PC-3 (cell line): Measurements from ENCODE around the gene NLRP3.

Experiments
- CTCF ChIP-seq: fragments of 300-600 bp; sonication (generic); conservative IDR thresholded peaks from 2 replicates; pipeline ENCODE4 v1.5.1; 2017; ENCODE audit warnings: antibody characterized with exemption, low read depth, mild to moderate bottlenecking, low read length
- EZH2 ChIP-seq: fragments of 300-600 bp; sonication (generic); IDR thresholded peaks from one replicate; pipeline ENCODE4 v1.6.1; 2017; ENCODE audit warnings: antibody characterized with exemption, mild to moderate bottlenecking, low read length; ENCODE audit not compliant: unreplicated experiment
- EZH2phosphoT487 ChIP-seq: fragments of 300-600 bp; sonication (generic); IDR thresholded peaks from 2 replicates; pipeline ENCODE4 v1.6.1; 2018; ENCODE audit warnings: mild to moderate bottlenecking, antibody characterized with exemption, low read length, borderline replicate concordance

GRCh38 chr1:247385283-247385682 is 30.7 kb upstream of the NLRP3 start:
- no peak for TF ChIP-seq CTCF
- no peak for TF ChIP-seq EZH2
- no peak for TF ChIP-seq EZH2phosphoT487
